Chondrocyte (in vitro differentiated cells): ENCODE results near the gene DCPS. TPM values are rescaled to one million over a fixed set of nuclear protein-coding genes. Genes with fewer than 3 reads are reported as not detected.

Experiments used
- DNase-seq: peaks from one replicate; pipeline ENCODE4 v3.0.0; 2021; ENCODE audit warnings: mixed read lengths, low spot score
- H3K27ac Mint-ChIP-seq: one replicate; pipeline ENCODE4 v1.8.0; 2021; ENCODE audit warnings: mild to moderate bottlenecking, moderate library complexity, mixed read lengths; ENCODE audit not compliant: unreplicated experiment
- H3K27me3 Mint-ChIP-seq: 2 replicates; pipeline ENCODE4 v1.8.0; 2021; ENCODE audit warnings: low read depth, mixed read lengths
- H3K36me3 Mint-ChIP-seq: 2 replicates; pipeline ENCODE4 v1.8.0; 2021; ENCODE audit warnings: low read depth, mixed read lengths
- H3K4me1 Mint-ChIP-seq: 2 replicates; pipeline ENCODE4 v1.8.0; 2021; ENCODE audit warnings: low read depth, mild to moderate bottlenecking, mixed read lengths
- H3K4me3 Mint-ChIP-seq: one replicate; pipeline ENCODE4 v1.8.0; 2021; ENCODE audit warnings: mild to moderate bottlenecking, moderate library complexity, mixed read lengths; ENCODE audit not compliant: unreplicated experiment
- H3K9me3 Mint-ChIP-seq: 2 replicates; pipeline ENCODE4 v1.8.0; 2021; ENCODE audit warnings: low read depth, mixed read lengths
- CTCF ChIP-seq: fragments of 200-600 bp; sonication (generic); IDR thresholded peaks from 2 replicates; pipeline ENCODE4 v1.5.0; 2021; ENCODE audit warnings: antibody characterized with exemption, mild to moderate bottlenecking, moderate library complexity
- total RNA-seq: library from RNA; stranded (reverse); gene quantifications from 3 replicates; pipeline ENCODE4 v1.2.1, GENCODE V29; 2021

The DCPS gene
- total RNA-seq, 1 donor from 2014 or later, result 12.4 TPM

GRCh38 chr11:126355926-126356897 is 52.4 kb downstream of the DCPS start:
- Mint-ChIP-seq H3K4me1 (peaks cover 84% of the 10 kb centered on the region), H3K9me3 (no peaks in the 10 kb centered on the region), H3K36me3 (no peaks in the 10 kb centered on the region), H3K27ac (peak overlapping the region; percentile 89), H3K4me3 (peak overlapping the region; percentile 80), H3K27me3 (no peaks in the 10 kb centered on the region)
- TF ChIP-seq CTCF, result peak; percentile 24
- peak; percentile 92 for DNase-seq

- H3K9me3 Mint-ChIP-seq, result no peaks in the 10 kb centered on the region
- peak overlapping the region; percentile 80 for H3K4me3 Mint-ChIP-seq
- H3K4me1 Mint-ChIP-seq, result peaks cover 77% of the 10 kb centered on the region
- peak; percentile 79 for DNase-seq
- no peaks in the 10 kb centered on the region for H3K27me3 Mint-ChIP-seq
- no peaks in the 10 kb centered on the region for H3K36me3 Mint-ChIP-seq
- peak overlapping the region; percentile 89 for H3K27ac Mint-ChIP-seq
- no peak for TF ChIP-seq CTCF
Measured at GRCh38 chr11:126357055-126357962, 53.4 kb downstream of the DCPS start.

GRCh38 chr11:126357969-126358762 is 54.3 kb downstream of the DCPS start:
- peak overlapping the region; percentile 16 for H3K4me3 Mint-ChIP-seq
- H3K27ac Mint-ChIP-seq, result peak overlapping the region; percentile 89
- TF ChIP-seq CTCF, result no peak
- no peaks in the 10 kb centered on the region for H3K9me3 Mint-ChIP-seq
- no peaks in the 10 kb centered on the region for H3K27me3 Mint-ChIP-seq
- peak; percentile 79 for DNase-seq
- H3K4me1 Mint-ChIP-seq, result peaks cover 76% of the 10 kb centered on the region
- H3K36me3 Mint-ChIP-seq, result no peaks in the 10 kb centered on the region

GRCh38 chr11:126358763-126359160 is 54.9 kb downstream of the DCPS start:
- Mint-ChIP-seq H3K36me3 (no peaks in the 10 kb centered on the region), H3K27me3 (no peaks in the 10 kb centered on the region), H3K9me3 (no peaks in the 10 kb centered on the region), H3K4me1 (peaks cover 76% of the 10 kb centered on the region), H3K4me3 (no peak overlapping the region), H3K27ac (no peak overlapping the region)
- DNase-seq, result peak; percentile 50
- TF ChIP-seq CTCF, result no peak
